Activated T-cell treated with anti-CD3 and anti-CD28 coated beads for 24 hours (primary cell): ENCODE measurements around the gene TAOK1.
"Not testable (repeated sequence)": the region's sequence is repeated elsewhere in the genome, so short reads cannot be mapped to it uniquely, and the experiment has no call there.

Source experiments
- DNase-seq: peaks from one replicate; pipeline ENCODE4 v3.0.0-alpha.2; 2020; ENCODE audit warnings: low read depth

The TAOK1 gene

DNA sequence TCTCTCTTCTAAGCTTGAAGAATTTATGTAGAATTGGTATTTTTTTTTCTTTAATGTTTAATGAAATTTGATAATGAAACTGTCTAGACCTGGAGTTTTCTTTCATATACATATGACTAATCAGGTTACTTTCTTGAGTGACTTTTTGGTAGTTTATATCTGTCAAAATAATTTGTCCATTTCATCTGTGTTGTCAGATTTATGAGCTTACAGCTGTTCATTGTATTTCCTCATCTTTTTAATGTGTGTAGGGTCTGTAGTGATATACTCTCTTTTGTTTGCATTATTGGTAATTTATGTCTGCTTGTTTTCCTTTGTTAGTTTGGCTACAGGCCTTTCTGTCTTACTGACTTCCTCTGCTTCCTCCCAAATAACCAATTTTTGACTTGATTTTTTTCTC lies 55.7 kb downstream of the TAOK1 start:
- no peak for DNase-seq

DNA sequence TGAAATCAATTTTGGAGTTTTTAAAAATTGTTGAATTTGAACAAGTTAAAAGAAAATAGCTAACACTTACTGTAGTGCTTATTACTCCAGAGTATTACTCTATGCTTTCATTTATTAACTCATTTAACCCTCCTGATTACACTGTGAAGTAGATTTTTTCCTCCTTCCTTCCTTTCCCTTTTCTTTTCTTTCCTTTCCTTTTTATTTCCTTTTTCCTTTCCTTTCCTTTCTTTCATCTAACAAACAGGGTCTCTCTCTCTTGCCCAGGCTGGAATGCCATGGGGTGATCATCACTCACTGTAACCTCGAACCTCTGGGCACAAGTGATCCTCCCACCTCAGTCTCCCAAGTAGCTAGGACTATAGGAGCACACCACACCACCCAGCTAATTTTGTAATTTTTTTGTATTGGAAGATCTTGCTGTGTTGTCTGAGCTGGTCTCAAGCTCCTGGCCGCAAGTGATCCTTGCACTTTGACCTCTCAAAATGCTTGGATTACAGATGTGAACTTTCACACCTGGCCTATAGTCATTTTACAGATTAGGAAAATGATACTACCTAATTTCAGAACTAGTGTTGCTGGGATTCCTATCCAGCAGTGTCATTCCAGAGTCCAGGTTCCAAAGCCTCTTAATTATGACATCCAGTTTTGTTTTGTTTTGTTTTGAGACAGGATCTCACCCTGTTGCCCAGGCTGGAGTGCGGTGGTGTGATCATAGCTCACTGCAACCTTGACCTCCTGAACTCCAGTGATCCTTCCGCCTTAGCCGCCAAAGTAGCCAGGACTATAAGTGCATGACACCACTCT lies 59.9 kb downstream of the TAOK1 start:
- no peak for DNase-seq

DNA sequence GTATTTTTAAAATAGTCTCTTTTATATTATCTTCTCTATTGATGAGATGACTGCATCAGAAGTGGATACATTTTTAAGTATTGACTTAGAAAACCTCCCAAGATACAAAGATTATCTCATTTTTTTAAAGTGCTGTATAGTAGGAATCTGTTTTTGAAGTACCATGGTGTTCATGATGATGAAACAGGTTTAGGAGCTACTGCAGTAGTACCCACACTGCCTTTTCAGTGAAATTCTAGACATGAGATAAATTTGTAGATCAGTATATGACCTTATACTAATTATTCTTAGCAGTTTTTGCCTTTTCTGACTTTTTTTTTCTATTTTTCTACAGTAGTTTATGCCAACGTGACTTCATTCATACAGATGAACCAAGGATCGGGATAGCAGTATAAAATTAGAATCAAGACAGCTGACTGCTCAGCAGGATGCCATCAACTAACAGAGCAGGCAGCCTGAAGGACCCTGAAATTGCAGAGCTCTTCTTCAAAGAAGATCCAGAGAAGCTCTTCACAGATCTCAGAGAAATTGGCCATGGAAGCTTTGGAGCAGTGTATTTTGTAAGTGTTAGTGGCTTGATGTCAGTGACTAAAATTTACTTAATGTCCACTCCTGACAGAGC lies 61.1 kb downstream of the TAOK1 start:
- no peak for DNase-seq

DNA sequence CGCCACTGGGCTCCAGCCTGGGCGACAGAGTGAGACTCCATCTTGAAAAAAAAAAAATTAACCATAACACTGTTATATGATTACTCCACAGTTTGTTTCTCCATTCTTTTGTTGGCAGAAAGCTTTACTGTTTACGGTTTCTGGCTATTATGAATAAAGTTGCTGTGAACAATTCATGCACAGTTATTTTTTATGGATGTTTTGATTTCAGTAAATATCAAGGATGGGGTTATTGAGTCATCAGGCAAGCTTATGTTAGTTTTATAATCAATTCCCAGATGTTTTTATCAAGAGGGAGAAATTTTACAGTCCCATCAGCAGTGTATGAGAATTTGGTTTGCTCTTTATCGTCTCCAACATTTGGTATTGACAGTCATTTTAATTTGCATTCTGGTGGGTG lies 67.9 kb downstream of the TAOK1 start:
- DNase-seq: no peak

DNA sequence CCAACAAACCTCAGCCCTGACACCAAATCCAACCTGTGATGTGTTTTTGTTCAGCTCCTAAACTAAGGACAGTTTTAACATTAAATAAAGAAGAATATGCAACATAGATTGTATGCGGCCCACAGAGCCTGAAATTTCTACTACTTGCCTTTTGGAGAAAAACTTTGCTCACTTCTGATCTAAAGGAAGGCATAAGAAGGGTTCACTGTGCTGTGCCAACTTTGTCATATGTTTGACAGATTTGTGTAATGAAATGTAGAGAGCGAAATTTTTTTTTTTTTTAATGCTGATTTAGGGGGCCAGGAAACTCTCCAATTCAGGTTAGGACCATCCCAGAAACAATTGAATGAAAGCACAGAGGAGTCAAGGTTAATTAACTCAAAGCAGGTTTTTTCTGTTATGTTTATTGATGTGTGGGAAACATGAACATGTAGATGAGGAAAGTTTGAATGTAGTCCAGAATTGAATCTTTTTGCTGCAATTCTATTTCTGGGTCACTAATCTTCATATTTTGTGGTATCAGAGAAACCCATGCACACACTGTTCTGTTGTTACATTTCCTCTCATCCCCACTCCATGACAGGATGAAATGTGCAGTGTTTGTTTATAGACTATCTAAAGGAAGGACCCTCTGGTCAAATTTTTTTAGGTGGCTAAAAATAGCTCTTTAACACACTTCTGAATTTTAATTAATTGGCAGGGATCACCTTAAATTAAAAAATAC lies 71.5 kb downstream of the TAOK1 start:
- DNase-seq: no peak

DNA sequence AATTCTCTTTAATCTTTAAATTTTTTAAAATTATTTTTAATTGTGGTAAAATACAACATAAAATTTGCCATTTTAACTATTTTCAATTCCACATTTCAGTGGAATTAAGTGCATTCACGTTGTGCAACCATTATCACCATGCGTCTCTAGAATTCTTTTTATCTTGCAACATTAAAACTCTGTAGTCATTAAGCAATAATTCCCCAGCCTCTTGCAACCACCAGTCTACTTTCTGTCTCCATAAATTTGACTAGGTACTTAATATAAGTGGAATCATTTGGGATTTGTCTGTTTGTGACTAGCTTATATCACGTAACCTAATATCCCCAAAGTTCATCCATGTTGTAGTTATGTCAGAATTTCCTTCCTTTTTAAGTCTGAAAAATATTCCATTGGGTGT lies 79.1 kb downstream of the TAOK1 start:
- DNase-seq: no peak

DNA sequence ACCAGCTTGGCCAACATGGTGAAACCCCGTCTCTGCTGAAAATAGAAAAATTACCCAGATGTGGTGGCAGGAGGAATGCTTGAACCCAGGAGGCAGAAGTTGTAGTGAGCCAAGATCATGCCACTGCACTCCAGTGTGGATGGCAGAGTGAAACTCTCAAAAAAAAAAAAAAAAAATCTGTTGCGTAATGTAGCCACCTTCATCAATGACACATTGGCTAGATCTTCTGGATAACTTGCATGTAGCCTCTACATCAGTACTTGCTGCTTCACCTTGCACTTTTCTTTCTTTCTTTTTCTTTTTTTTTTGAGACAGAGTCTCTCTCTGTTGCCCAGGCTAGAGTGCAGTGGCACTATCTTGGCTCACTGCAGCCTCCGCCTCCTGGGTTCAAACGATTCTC lies 83.3 kb downstream of the TAOK1 start:
- not testable (repeated sequence) for DNase-seq

DNA sequence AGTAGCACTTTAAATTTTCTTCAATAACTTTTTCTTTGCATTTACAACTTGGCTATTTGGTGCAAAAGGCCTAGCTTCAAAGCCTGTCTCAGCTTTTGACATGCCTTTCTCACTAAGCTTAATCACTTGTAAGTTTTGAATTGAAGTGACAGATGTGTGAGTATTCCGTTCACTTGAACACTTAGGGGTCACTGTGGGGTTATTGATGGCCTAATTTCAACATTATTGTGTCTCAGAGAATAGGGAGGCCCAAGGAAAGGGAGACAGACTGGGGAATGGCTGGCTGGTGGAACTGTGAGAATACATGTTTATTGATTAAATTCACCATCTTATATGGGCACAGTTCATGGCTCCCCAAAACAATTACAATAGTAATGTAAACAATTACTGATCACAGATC lies 84.1 kb downstream of the TAOK1 start:
- no peak for DNase-seq

DNA sequence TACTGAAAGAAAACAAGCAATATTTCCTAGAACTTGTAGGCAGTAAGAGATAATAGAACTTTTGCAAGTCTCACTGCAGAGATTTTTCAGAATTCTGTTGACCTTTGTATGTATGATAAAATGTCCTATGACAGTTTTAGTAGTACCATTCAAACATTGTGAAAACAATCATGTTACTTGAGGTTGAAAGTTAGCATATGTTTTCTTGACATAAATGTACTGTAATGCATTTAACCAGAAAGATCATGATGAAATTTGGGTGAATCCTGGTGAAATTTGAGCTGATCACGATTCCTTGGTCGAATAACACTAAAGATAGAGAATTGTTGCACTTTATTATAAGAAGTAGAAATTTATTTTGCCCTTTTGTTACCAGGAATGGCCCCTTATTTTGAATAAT lies 85.7 kb downstream of the TAOK1 start:
- no peak for DNase-seq

DNA sequence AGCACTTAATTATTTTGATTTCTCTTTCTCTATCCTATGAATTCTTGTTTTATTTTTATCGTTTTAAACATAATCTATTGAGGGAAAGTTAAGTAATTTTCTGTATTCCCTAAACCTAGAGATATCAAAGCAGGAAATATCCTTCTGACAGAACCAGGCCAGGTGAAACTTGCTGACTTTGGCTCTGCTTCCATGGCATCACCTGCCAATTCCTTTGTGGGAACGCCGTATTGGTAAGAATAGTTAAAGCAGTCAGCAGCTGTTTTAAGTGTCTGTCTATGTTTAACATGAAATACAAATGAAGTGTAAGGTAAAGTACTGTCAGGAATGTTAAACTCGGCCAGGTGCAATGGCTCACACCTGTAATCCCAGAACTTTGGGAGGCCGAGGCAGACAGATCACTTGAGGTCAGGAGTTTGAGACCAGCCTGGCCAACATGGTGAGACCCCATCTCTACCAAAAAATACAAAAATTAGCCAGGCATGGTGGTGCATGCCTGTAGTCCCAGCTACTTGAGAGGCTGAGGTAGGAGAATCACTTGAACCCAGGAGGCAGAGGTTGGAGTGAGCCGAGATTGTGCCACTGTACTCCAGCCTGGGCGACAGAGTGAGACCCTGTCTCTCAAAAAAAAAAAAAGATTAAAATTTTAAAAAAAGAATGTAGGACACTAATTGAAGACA lies 90.2 kb downstream of the TAOK1 start:
- DNase-seq: not testable (repeated sequence)

DNA sequence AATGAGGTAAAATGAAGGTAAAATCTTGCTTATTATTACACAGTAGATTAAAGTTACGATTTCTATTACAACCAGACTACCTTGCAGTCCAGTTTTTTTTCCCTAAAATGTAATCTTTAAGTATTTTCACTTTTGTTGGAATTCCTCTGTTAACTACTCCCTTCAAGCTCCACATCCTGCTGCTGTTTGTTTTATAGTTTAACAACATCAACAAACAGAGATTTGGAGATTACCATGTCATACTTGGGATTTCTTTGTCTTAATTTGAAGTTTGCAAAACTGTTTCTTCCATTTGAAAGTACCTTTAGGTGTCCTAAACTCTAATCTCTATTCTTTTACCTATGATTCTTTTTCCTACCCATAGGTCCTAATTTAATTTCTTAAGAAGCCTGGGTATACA lies 93.3 kb downstream of the TAOK1 start:
- DNase-seq: no peak

DNA sequence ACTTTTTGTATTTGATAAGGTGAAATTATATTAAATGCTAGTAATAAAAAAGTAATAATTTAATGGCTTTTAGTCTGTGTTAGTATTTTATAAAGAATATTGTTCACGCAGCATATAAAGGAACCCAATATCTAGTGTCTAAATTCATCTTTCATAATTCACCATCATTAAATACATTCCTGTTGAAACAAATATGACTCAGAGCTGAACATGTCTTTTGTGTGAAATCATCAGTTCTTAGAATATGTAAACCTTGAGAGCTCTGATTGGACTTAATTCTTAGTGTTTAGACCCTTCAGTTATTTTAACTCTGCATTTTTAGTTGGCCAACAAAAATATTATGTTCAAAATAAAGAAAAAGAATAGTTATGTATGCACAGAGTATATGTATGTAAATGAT lies 104.8 kb downstream of the TAOK1 start:
- no peak for DNase-seq

DNA sequence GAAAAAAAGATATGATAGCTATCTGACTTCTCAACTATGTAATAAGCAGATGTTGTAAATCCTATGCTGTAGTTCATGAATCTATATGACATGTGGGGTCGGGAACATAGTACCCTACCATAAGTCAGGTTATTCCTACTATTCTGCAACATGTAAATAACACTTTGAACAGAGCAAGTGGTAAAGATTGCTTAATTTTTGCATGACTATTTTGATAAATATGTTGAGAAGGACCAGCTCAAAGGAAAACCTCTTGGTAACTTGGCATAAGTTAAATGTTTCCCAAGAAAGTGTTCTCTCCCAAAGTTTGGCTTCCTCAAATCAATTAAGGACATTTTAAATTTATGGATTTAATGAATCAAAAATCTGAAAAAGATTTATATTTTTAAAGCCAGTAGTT lies 114.5 kb downstream of the TAOK1 start:
- no peak for DNase-seq

DNA sequence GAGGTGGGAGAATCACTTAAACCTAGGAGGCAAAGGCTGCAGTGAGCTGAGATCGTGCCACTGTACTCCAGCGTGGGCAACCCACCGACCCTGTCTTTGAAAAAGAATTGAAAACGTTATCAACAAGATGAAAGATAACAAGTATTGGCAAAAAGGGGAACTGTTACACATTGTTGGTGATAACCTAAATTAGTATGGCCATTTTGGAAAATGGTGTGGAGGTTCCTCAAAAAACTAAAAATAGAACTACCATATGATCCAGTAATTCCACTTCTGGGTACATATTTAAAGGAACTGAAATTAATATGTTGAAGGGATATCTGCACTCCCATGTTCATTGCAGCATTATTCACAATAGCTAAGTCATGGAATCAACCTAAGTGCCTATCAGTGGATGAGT lies 115.7 kb downstream of the TAOK1 start:
- no peak for DNase-seq

DNA sequence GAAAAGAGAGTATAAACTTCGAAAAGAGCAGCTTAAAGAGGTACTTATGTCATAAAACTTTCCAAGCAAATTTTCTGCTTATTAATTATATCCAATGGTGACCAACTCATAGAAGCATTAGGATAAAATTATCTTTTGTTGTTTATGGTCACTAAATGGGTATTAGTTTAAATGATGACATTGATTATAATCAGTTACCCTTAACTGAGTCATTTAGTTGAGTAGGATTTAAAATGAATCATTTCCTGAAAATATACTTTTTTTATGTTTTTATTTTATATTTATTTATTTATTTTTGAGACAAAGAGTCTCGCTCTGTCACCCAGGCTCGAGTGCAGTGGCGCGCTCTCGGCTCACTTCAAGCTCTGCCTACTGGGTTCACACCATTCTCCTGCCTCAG lies 120.8 kb downstream of the TAOK1 start:
- no peak for DNase-seq

DNA sequence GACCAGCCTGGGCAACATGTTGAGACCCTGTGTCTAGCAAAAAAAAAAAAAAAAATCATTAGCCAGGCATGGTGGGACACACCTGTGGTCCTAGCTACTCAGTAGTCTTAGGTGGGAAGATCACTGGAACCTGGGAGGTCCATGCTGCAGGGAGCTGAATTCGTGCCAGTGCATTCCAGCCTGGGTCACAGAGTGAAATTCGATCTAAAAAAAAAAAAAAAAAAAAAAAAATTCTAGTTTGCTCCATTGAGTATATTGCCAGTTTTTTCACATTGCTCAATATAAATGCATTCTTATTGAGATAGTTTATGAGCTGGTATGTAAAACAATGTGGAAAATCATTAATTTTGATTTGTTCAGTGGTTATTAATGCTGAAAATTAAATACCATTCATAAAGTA lies 124.6 kb downstream of the TAOK1 start:
- DNase-seq: no peak

DNA sequence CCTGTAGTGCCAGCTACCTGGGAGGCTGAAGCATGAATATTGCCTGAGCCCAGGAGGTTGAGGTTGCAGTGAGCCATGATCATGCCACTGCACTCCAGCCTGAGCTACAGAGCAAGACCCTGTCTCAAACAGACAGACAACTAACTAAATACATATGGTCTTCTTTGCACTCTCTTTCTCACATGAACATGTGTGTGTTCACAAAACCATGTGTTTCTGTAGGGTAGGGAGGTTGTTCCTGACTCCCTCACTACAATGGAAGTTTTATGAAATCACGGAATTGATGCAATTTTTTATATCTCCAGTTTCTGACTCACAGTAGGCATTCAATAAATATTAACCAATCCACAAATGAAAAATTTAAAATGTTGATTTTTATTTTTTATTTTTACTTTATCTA lies 128.2 kb downstream of the TAOK1 start:
- DNase-seq: no peak

DNA sequence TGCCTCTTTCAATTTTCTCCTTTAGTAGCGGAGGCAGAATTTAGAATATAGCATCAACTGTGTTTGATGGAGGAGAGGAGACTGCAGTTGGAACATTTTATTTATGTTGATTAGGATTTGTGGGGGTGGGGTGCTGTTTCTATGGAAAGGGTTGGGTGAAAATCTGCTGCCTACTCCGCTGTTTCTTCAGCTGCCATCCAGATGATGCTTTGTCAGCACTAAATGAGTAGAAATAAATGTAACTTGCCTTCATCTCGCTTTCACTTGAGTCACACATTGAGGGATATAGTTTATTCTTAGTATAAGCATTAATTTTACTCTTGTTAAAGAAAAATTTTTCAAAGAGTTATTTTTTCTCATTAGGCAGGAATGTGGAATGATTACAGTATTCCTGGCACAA lies 134.5 kb downstream of the TAOK1 start:
- DNase-seq: no peak

DNA sequence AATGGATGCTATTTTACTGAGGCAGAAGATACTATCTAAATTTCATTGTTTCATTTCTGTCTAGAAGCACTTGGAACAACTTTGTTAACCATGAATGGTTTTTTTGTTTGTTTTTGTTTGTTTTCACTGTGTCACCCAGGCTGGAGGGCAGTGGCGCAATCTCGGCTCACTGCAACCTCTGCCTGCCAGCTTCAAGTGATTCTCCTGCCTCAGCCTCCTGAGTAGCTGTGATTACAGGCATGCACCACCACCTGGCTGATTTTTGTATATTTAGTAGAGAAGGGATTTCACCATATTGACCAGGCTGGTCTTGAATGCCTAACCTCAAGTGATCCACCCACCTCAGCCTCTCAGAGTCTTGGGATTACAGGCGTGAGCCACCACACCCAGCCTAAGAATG lies 136.2 kb downstream of the TAOK1 start:
- DNase-seq: no peak

DNA sequence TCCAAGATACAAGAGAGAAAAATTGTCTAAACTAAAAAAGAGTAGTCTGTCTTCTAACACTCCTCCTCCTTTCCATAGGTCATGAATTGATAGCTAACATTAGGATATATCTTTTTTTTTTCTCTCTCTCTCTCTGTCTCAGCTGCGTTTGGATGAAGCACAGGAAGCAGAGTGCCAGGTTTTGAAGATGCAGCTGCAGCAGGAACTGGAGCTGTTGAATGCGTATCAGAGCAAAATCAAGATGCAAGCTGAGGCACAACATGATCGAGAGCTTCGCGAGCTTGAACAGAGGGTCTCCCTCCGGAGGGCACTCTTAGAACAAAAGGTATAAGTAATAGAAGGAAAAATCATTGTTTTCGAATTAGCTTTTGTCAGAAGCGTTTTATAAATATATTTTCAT lies 143.8 kb downstream of the TAOK1 start:
- DNase-seq: no peak

DNA sequence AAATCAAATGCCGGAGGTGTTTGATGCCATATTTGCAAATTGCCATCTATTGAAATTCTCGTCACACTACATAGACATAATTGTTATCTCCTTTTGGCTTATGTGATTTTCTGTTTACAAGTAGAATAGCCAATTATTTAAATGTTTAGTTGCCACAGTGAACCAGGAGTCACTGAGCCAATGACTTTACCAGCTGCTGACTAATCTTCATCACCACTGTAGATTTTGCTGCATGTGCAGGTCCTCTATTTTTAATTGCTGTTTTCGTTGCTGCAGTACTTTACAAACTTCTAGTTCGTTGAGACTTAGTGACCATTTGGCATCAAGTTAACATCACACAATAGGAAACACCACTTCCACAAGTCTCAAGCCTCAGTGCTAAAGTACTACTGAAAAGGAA lies 153.9 kb downstream of the TAOK1 start:
- no peak for DNase-seq

DNA sequence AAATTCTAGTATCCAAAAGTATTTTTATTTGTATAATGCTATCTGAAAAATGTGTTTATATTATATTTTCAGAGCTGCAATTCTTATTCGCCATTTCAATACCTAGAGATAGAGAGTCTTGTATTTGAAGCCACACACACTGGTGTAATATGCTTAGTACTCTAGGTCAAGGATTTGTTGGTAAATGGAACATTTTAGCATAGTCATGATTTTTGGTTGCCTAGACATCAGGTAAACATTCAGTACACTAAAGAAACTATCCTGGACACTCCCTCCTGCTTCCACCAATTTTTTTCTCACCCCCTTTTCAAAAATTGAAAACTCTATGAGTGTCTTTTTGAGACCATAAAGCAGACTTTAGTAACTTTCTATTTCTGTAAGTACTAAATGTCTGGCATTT lies 155.9 kb downstream of the TAOK1 start:
- DNase-seq: no peak

DNA sequence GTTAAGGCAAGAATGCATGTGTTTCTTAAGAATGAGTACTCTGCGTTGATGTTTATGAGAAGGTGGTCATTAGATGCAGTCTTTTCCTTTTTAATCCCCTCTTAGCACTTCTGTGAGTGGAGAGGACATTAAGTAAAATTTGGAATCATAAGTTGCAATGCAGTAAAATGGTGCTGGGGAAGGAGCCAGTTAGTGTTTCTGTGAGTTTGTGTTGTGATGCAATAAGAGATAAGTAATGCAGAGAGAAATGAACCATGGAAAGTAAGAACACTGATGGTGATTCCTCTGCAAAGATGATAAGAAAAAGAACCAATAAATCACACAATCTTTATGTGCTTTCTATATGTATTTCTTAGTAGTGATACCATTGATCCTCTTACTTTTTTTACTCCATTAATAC lies 156.7 kb downstream of the TAOK1 start:
- no peak for DNase-seq
